A172 (cell line): ENCODE results near the gene TNIK. TPM values are rescaled to one million over a fixed set of nuclear protein-coding genes. Genes with fewer than 3 reads are reported as not detected.
A peak's percentile ranks its signal among the peaks of the same experiment; 100 is the strongest.

Experiments
- DNase-seq: peaks from one replicate; pipeline ENCODE4 v3.0.0-alpha.2; 2015; ENCODE audit warnings: low spot score
- total RNA-seq: library from RNA; depleted of rRNA; stranded (reverse); fragments of >200 nt; shearing (Covaris generic); gene quantifications from 2 replicates; pipeline ENCODE4 v1.2.3, GENCODE V29; 2014

The TNIK gene
- total RNA-seq, 1 experiment from 2014 or later: 17.8 TPM

GRCh38 chr3:171165983-171166382 lies 294.2 kb downstream of the TNIK start:
- DNase-seq: no peak

GRCh38 chr3:171165499-171165921 lies 294.7 kb downstream of the TNIK start:
- DNase-seq: no peak

GRCh38 chr3:171164067-171164465 lies 296.1 kb downstream of the TNIK start:
- no peak for DNase-seq

- no peak for DNase-seq
Observed at GRCh38 chr3:171163101-171164066, 296.8 kb downstream of the TNIK start.

- no peak for DNase-seq
Observed at GRCh38 chr3:171160325-171160724, 299.9 kb downstream of the TNIK start.

- DNase-seq: no peak
Observed at GRCh38 chr3:171159822-171160157, 300.4 kb downstream of the TNIK start.

- no peak for DNase-seq
Observed at GRCh38 chr3:171159024-171159821, 301.0 kb downstream of the TNIK start.

- DNase-seq: no peak
Observed at GRCh38 chr3:171157980-171158379, 302.2 kb downstream of the TNIK start.

- DNase-seq: peak; percentile 28
Observed at GRCh38 chr3:171157286-171157685, 302.9 kb downstream of the TNIK start.

GRCh38 chr3:171156401-171157010 lies 303.7 kb downstream of the TNIK start:
- DNase-seq: peak; percentile 88

- no peak for DNase-seq
Observed at GRCh38 chr3:171155122-171155700, 305.0 kb downstream of the TNIK start.

- no peak for DNase-seq
Observed at GRCh38 chr3:171150945-171151344, 309.3 kb downstream of the TNIK start.

- no peak for DNase-seq
Observed at GRCh38 chr3:171149526-171150116, 310.6 kb downstream of the TNIK start.

GRCh38 chr3:171145798-171146197 lies 314.4 kb downstream of the TNIK start:
- DNase-seq: no peak

- DNase-seq: peak; percentile 33
Observed at GRCh38 chr3:171142985-171143384, 317.2 kb downstream of the TNIK start.

- no peak for DNase-seq
Observed at GRCh38 chr3:171140246-171140645, 320.0 kb downstream of the TNIK start.

GRCh38 chr3:171138027-171138426 lies 322.2 kb downstream of the TNIK start:
- DNase-seq: no peak

- DNase-seq: no peak
Observed at GRCh38 chr3:171135549-171135948, 324.7 kb downstream of the TNIK start.

- no peak for DNase-seq
Observed at GRCh38 chr3:171133796-171134569, 326.2 kb downstream of the TNIK start.

- no peak for DNase-seq
Observed at GRCh38 chr3:171133337-171133736, 326.9 kb downstream of the TNIK start.

- peak; percentile 26 for DNase-seq
Observed at GRCh38 chr3:171132873-171133272, 327.3 kb downstream of the TNIK start.
